ENCODE measurements around the gene TSPAN9.

Gene TSPAN9

GRCh38 chr12:3304436-3305165 lies 227.4 kb downstream of the TSPAN9 start:
- DNase-seq, result peak; percentile 97

- DNase-seq, result no peak
These were observed 228.3 kb downstream of the TSPAN9 start for GRCh38 chr12:3305464-3305863.

- no peak for DNase-seq
These were observed 228.9 kb downstream of the TSPAN9 start for GRCh38 chr12:3305904-3306619.

GRCh38 chr12:3307389-3307788 lies 230.2 kb downstream of the TSPAN9 start:
- no peak for DNase-seq

GRCh38 chr12:3308063-3308462 lies 230.9 kb downstream of the TSPAN9 start:
- no peak for DNase-seq

GRCh38 chr12:3308609-3309008 lies 231.4 kb downstream of the TSPAN9 start:
- DNase-seq, result no peak

- DNase-seq, result no peak
These were observed 232.6 kb downstream of the TSPAN9 start for GRCh38 chr12:3309805-3310204.

- DNase-seq, result no peak
These were observed 233.3 kb downstream of the TSPAN9 start for GRCh38 chr12:3310271-3311026.

- peak; percentile 96 for DNase-seq
These were observed 233.8 kb downstream of the TSPAN9 start for GRCh38 chr12:3311027-3311402.

- DNase-seq, result peak; percentile 73
These were observed 234.4 kb downstream of the TSPAN9 start for GRCh38 chr12:3311491-3312103.

- no peak for DNase-seq
These were observed 235.9 kb downstream of the TSPAN9 start for GRCh38 chr12:3313066-3313465.

GRCh38 chr12:3313675-3314663 lies 236.8 kb downstream of the TSPAN9 start:
- DNase-seq, result peak; percentile 79

- DNase-seq, result peak; percentile 98
These were observed 238.1 kb downstream of the TSPAN9 start for GRCh38 chr12:3315201-3315661.

GRCh38 chr12:3316776-3317480 lies 239.7 kb downstream of the TSPAN9 start:
- no peak for DNase-seq

- DNase-seq, result no peak
These were observed 240.3 kb downstream of the TSPAN9 start for GRCh38 chr12:3317481-3317815.

GRCh38 chr12:3317841-3318501 lies 240.8 kb downstream of the TSPAN9 start:
- no peak for DNase-seq

- no peak for DNase-seq
These were observed 242.7 kb downstream of the TSPAN9 start for GRCh38 chr12:3319723-3320492.

GRCh38 chr12:3320881-3321509 lies 243.8 kb downstream of the TSPAN9 start:
- no peak for DNase-seq

- DNase-seq, result no peak
These were observed 244.7 kb downstream of the TSPAN9 start for GRCh38 chr12:3321881-3322280.

All from islet precursor cell (in vitro differentiated cells).